Progenitor cell of endocrine pancreas (in vitro differentiated cells): ENCODE data around the gene TNRC6C. TPM values are rescaled to one million over a fixed set of nuclear protein-coding genes. Genes with fewer than 3 reads are reported as not detected.

Experiments used
- DNase-seq: peaks from one replicate; pipeline ENCODE4 v3.0.0; 2021; ENCODE audit warnings: low spot score; ENCODE audit not compliant: unreplicated experiment
- H3K27ac Mint-ChIP-seq: 2 replicates; pipeline ENCODE4 v1.8.0; 2021; ENCODE audit warnings: mild to moderate bottlenecking, moderate library complexity, mixed read lengths
- H3K27me3 Mint-ChIP-seq: 2 replicates; pipeline ENCODE4 v1.8.0; 2021; ENCODE audit warnings: mixed read lengths
- H3K36me3 Mint-ChIP-seq: 2 replicates; pipeline ENCODE4 v1.8.0; 2022; ENCODE audit warnings: mixed read lengths; ENCODE audit not compliant: insufficient read depth
- H3K4me1 Mint-ChIP-seq: 2 replicates; pipeline ENCODE4 v1.8.0; 2021; ENCODE audit warnings: low read depth, mixed read lengths
- H3K4me3 Mint-ChIP-seq: 2 replicates; pipeline ENCODE4 v1.8.0; 2021; ENCODE audit warnings: low read depth, mild to moderate bottlenecking, moderate library complexity, mixed read lengths
- H3K9me3 Mint-ChIP-seq: 2 replicates; pipeline ENCODE4 v1.8.0; 2021; ENCODE audit warnings: low read depth, mixed read lengths
- CTCF ChIP-seq: fragments of 200-600 bp; sonication (generic); IDR thresholded peaks from one replicate; pipeline ENCODE4 v1.5.0; 2021; ENCODE audit warnings: antibody characterized with exemption, mild to moderate bottlenecking; ENCODE audit not compliant: unreplicated experiment
- total RNA-seq: library from RNA; stranded (reverse); gene quantifications from 2 replicates; pipeline ENCODE4 v1.2.1, GENCODE V29; 2021

The TNRC6C gene
- total RNA-seq, 1 donor from 2014 or later = 38.3 TPM

GRCh38 chr17:78048346-78049292, 90.1 kb downstream of the TNRC6C start:
- peaks cover 27% of the 10 kb centered on the region for H3K36me3 Mint-ChIP-seq
- no peak overlapping the region for H3K27ac Mint-ChIP-seq

GRCh38 chr17:78049609-78050008, 91.1 kb downstream of the TNRC6C start:
- H3K4me1 Mint-ChIP-seq = no peaks in the 10 kb centered on the region
- no peak overlapping the region for H3K27ac Mint-ChIP-seq
- H3K36me3 Mint-ChIP-seq = peaks cover 25% of the 10 kb centered on the region
- no peaks in the 10 kb centered on the region for H3K9me3 Mint-ChIP-seq
- no peaks in the 10 kb centered on the region for H3K27me3 Mint-ChIP-seq
- no peak overlapping the region for H3K4me3 Mint-ChIP-seq
- no peak for TF ChIP-seq CTCF
- no peak for DNase-seq

More at GRCh38 chr17:78048346-78049292, 90.1 kb downstream of the TNRC6C start:
- H3K4me3 Mint-ChIP-seq = no peak overlapping the region
- no peaks in the 10 kb centered on the region for H3K9me3 Mint-ChIP-seq
- TF ChIP-seq CTCF = no peak
- H3K27me3 Mint-ChIP-seq = no peaks in the 10 kb centered on the region
- no peaks in the 10 kb centered on the region for H3K4me1 Mint-ChIP-seq
- DNase-seq = no peak

- H3K4me1 Mint-ChIP-seq = no peaks in the 10 kb centered on the region
- no peak for DNase-seq
- H3K4me3 Mint-ChIP-seq = no peak overlapping the region
- H3K36me3 Mint-ChIP-seq = peaks cover 20% of the 10 kb centered on the region
- H3K27ac Mint-ChIP-seq = no peak overlapping the region
- H3K9me3 Mint-ChIP-seq = no peaks in the 10 kb centered on the region
- no peak for TF ChIP-seq CTCF
- H3K27me3 Mint-ChIP-seq = no peaks in the 10 kb centered on the region
These were observed 92.9 kb downstream of the TNRC6C start for GRCh38 chr17:78051186-78051972.

DNA sequence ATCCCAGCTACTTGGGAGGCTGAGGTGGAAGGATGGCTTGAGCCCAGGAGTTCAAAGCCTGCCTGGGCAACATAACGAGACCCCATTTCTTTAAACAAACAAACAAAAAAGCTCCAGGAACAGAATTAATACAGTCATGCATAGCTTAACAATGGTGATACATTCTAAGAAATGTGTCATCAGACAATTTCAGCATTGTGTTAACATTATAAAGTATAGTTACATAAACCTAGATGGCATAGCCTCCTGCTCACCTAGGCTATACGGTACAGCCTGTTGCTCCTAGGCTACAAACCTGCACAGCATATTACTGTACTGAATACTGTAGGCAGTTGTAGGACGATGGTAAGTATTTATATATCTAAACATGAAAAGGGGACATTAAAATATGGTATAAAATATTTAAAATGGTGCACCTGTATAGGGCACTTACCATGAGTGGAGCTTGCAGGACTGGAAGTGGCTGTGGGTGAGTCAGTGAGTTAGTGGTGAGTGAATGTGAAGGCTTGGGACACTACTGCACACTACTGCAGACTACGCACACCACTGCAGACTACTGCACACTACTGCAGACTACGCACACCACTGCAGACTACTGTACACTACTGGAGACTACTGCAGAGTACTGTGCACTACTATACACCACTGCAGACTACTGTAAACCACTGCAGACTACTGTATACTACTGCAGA, 95.4 kb downstream of the TNRC6C start:
- H3K36me3 Mint-ChIP-seq = peaks cover 16% of the 10 kb centered on the region

More for the DNA sequence above, 95.4 kb downstream of the TNRC6C start:
- Mint-ChIP-seq H3K27ac (no peak overlapping the region), H3K4me1 (no peaks in the 10 kb centered on the region), H3K27me3 (no peaks in the 10 kb centered on the region), H3K4me3 (no peak overlapping the region), H3K9me3 (no peaks in the 10 kb centered on the region)
- no peak for TF ChIP-seq CTCF
- DNase-seq = no peak
